SU-DHL-6 (cell line): ENCODE measurements around the gene LRP1B.

Experiments
- H2AFZ ChIP-seq: fragments of 200-600 bp; sonication (generic); 2 replicates; pipeline ENCODE4 v1.6.1; 2014; ENCODE audit warnings: low read depth, mild to moderate bottlenecking, moderate library complexity, mixed read lengths, antibody characterized with exemption, low read length; ENCODE audit not compliant: severe bottlenecking
- H3F3A ChIP-seq: fragments of 200-600 bp; shearing (Covaris generic); 2 replicates; pipeline ENCODE4 v1.6.0; 2016; ENCODE audit warnings: antibody characterized with exemption, mild to moderate bottlenecking; ENCODE audit not compliant: insufficient read depth
- H3K27ac ChIP-seq: fragments of 200-600 bp; sonication (generic); 2 replicates; pipeline ENCODE4 v1.5.1; 2016; ENCODE audit warnings: low read depth, mild to moderate bottlenecking, low read length, moderate library complexity, mixed read lengths
- H3K27me3 ChIP-seq: fragments of 200-600 bp; sonication (generic), shearing (Covaris generic); 2 replicates; pipeline ENCODE4 v1.6.0; 2014; ENCODE audit warnings: mild to moderate bottlenecking, low read length
- H3K36me3 ChIP-seq: fragments of 200-600 bp; sonication (generic); 2 replicates; pipeline ENCODE4 v1.6.1; 2014; ENCODE audit warnings: mild to moderate bottlenecking, low read length, mixed read lengths
- H3K4me2 ChIP-seq: fragments of 300-600, 200-600 bp; shearing (Covaris generic), sonication (generic); 2 replicates; pipeline ENCODE4 v1.6.0; 2014; ENCODE audit warnings: low read length, low read depth, mild to moderate bottlenecking; ENCODE audit not compliant: poor library complexity, severe bottlenecking
- H3K4me3 ChIP-seq: fragments of 200-600 bp; sonication (generic); 2 replicates; pipeline ENCODE4 v1.5.1; 2014; ENCODE audit warnings: antibody characterized with exemption, low read length, mild to moderate bottlenecking, mixed read lengths; ENCODE audit not compliant: insufficient read depth, poor library complexity, severe bottlenecking
- H3K79me2 ChIP-seq: fragments of 200-600 bp; sonication (generic); 2 replicates; pipeline ENCODE4 v1.6.1; 2014; ENCODE audit warnings: mild to moderate bottlenecking, low read length, moderate library complexity; ENCODE audit not compliant: insufficient read depth
- H3K9ac ChIP-seq: fragments of 200-600 bp; sonication (generic); 2 replicates; pipeline ENCODE4 v1.7.0; 2014; ENCODE audit warnings: mild to moderate bottlenecking, low read length
- H3K9me2 ChIP-seq: fragments of 200-600 bp; sonication (generic); replicated peaks from 2 replicates; pipeline ENCODE4 v1.6.1; 2014; ENCODE audit warnings: low read length; ENCODE audit not compliant: insufficient read depth
- H3K9me3 ChIP-seq: fragments of 200-600 bp; sonication (generic); 2 replicates; pipeline ENCODE4 v1.6.1; 2014; ENCODE audit warnings: low read length, mixed read lengths; ENCODE audit not compliant: insufficient read depth
- H4K20me1 ChIP-seq: fragments of 200-600 bp; sonication (generic); 2 replicates; pipeline ENCODE4 v1.6.1; 2014; ENCODE audit warnings: low read depth, mild to moderate bottlenecking, antibody characterized with exemption, low read length, moderate library complexity, mixed read lengths
- CTCF ChIP-seq: fragments of 200-600 bp; sonication (generic); IDR thresholded peaks from one replicate; pipeline ENCODE4 v1.5.1; 2017; ENCODE audit warnings: antibody characterized with exemption, mild to moderate bottlenecking, low read length, moderate library complexity; ENCODE audit not compliant: insufficient read depth, poor library complexity, severe bottlenecking
- EZH2phosphoT487 ChIP-seq: fragments of 200-600 bp; sonication (generic), shearing (Covaris generic); conservative IDR thresholded peaks from 2 replicates; pipeline ENCODE4 v1.6.1; 2018; ENCODE audit warnings: mild to moderate bottlenecking, antibody characterized with exemption, low read length, moderate library complexity, mixed read lengths

The LRP1B gene

GRCh38 chr2:141957321-141957720, 173.5 kb downstream of the LRP1B start:
- Histone ChIP-seq H3K27me3 (no peaks in the 10 kb centered on the region), H3K36me3 (no peaks in the 10 kb centered on the region), H3K9ac (no peak overlapping the region), H3F3A (no peaks in the 10 kb centered on the region), H3K27ac (no peak overlapping the region), H3K4me2 (no peak overlapping the region), H3K79me2 (no peaks in the 10 kb centered on the region), H4K20me1 (no peaks in the 10 kb centered on the region), H2AFZ (no peak overlapping the region), H3K9me2 (no peaks in the 10 kb centered on the region), H3K9me3 (no peaks in the 10 kb centered on the region), H3K4me3 (no peak overlapping the region)
- no peak for TF ChIP-seq EZH2phosphoT487
- no peak for TF ChIP-seq CTCF

- H3K9ac ChIP-seq = no peak overlapping the region
- H3K79me2 ChIP-seq = no peaks in the 10 kb centered on the region
- H2AFZ ChIP-seq = no peak overlapping the region
- no peak overlapping the region for H3K4me2 ChIP-seq
- no peak overlapping the region for H3K4me3 ChIP-seq
- H4K20me1 ChIP-seq = no peaks in the 10 kb centered on the region
- H3K27me3 ChIP-seq = no peaks in the 10 kb centered on the region
- no peaks in the 10 kb centered on the region for H3K36me3 ChIP-seq
- TF ChIP-seq CTCF (no peak), EZH2phosphoT487 (no peak)
- H3K9me3 ChIP-seq = no peaks in the 10 kb centered on the region
- H3F3A ChIP-seq = no peaks in the 10 kb centered on the region
- no peaks in the 10 kb centered on the region for H3K9me2 ChIP-seq
- H3K27ac ChIP-seq = no peak overlapping the region
These were observed 183.3 kb downstream of the LRP1B start for GRCh38 chr2:141947396-141948114.

GRCh38 chr2:141946016-141946415, 184.8 kb downstream of the LRP1B start:
- no peak overlapping the region for H2AFZ ChIP-seq
- H3K79me2 ChIP-seq = no peaks in the 10 kb centered on the region
- H3K4me2 ChIP-seq = no peak overlapping the region
- H3K27ac ChIP-seq = no peak overlapping the region
- H3K9me3 ChIP-seq = no peaks in the 10 kb centered on the region
- no peaks in the 10 kb centered on the region for H3F3A ChIP-seq
- H3K36me3 ChIP-seq = no peaks in the 10 kb centered on the region
- TF ChIP-seq EZH2phosphoT487 (no peak), CTCF (no peak)
- H3K27me3 ChIP-seq = no peaks in the 10 kb centered on the region
- no peaks in the 10 kb centered on the region for H3K9me2 ChIP-seq
- no peak overlapping the region for H3K9ac ChIP-seq
- H4K20me1 ChIP-seq = no peaks in the 10 kb centered on the region
- no peak overlapping the region for H3K4me3 ChIP-seq
